Hepatocyte (in vitro differentiated cells): ENCODE results near the gene EAF1. TPM values are rescaled to one million over a fixed set of nuclear protein-coding genes. Genes with fewer than 3 reads are reported as not detected.

Source experiments
- DNase-seq: peaks from one replicate; pipeline ENCODE4 v3.0.0-alpha.2; 2016; ENCODE audit warnings: low spot score
- H2AFZ ChIP-seq: fragments of 200-600 bp; sonication (generic); 2 replicates; pipeline ENCODE4 v1.6.0; 2016; ENCODE audit warnings: antibody characterized with exemption, mild to moderate bottlenecking
- H3K27ac ChIP-seq: fragments of 200-600 bp; sonication (generic); 2 replicates; pipeline ENCODE4 v1.5.1; 2016; ENCODE audit warnings: mild to moderate bottlenecking
- H3K27me3 ChIP-seq: fragments of 200-600 bp; sonication (generic); 2 replicates; pipeline ENCODE4 v1.6.1; 2016
- H3K36me3 ChIP-seq: fragments of 200-600 bp; sonication (generic); replicated peaks from 2 replicates; pipeline ENCODE4 v1.5.1; 2016; ENCODE audit warnings: low read depth; ENCODE audit not compliant: insufficient read depth
- H3K4me1 ChIP-seq: fragments of 200-600 bp; sonication (generic); 2 replicates; pipeline ENCODE4 v1.5.1; 2016; ENCODE audit warnings: mild to moderate bottlenecking, moderate library complexity; ENCODE audit not compliant: insufficient read depth
- H3K4me2 ChIP-seq: fragments of 200-600 bp; sonication (generic); 2 replicates; pipeline ENCODE4 v1.6.0; 2016
- H3K4me3 ChIP-seq: fragments of 200-600 bp; sonication (generic); 2 replicates; pipeline ENCODE4 v1.5.1; 2016; ENCODE audit warnings: mild to moderate bottlenecking
- H3K79me2 ChIP-seq: fragments of 200-600 bp; sonication (generic); 2 replicates; pipeline ENCODE4 v1.6.0; 2017; ENCODE audit warnings: mild to moderate bottlenecking
- H3K9me2 ChIP-seq: fragments of 200-600 bp; sonication (generic); replicated peaks from 2 replicates; pipeline ENCODE4 v1.6.0; 2017; ENCODE audit warnings: mild to moderate bottlenecking; ENCODE audit not compliant: insufficient read depth
- H3K9me3 ChIP-seq: fragments of 200-600 bp; sonication (generic); 2 replicates; pipeline ENCODE4 v1.5.1; 2016; ENCODE audit warnings: low read depth, mild to moderate bottlenecking
- H4K20me1 ChIP-seq: fragments of 200-600 bp; sonication (generic); 2 replicates; pipeline ENCODE4 v1.6.0; 2016; ENCODE audit warnings: mild to moderate bottlenecking; ENCODE audit not compliant: insufficient read depth, poor library complexity, severe bottlenecking
- EZH2 ChIP-seq: fragments of 200-600 bp; sonication (generic); IDR thresholded peaks from 2 replicates; pipeline ENCODE4 v1.6.1; 2016; ENCODE audit warnings: antibody characterized with exemption, mild to moderate bottlenecking, borderline replicate concordance
- EZH2phosphoT487 ChIP-seq: fragments of 200-600 bp; sonication (generic); IDR thresholded peaks from one replicate; pipeline ENCODE4 v1.6.1; 2018; ENCODE audit warnings: antibody characterized with exemption, mild to moderate bottlenecking, low read depth, moderate library complexity; ENCODE audit not compliant: unreplicated experiment, severe bottlenecking
- WGBS: methylation state at CpG from one replicate; pipeline ENCODE4 v1.1.6; 2016; ENCODE audit warnings: low lambda C conversion rate; ENCODE audit errors: missing lambda C conversion rate; 5-methylcytosine and 5-hydroxymethylcytosine counted together
- polyA plus RNA-seq: library from polyadenylated mRNA; unstranded; fragments of >200 nt; fragmentation: Nextera tagmentation; extraction: Ambion mirVana; gene quantifications from 2 replicates; pipeline ENCODE4 v1.2.1, GENCODE V29; 2016
- total RNA-seq: library from RNA; depleted of rRNA; stranded (reverse); fragments of >200 nt; gene quantifications from 2 replicates; pipeline ENCODE4 v1.2.3, GENCODE V29; 2014
- TF ChIP-seq, protein P1 (sequence below): fragments of 200-600 bp; sonication (generic); IDR thresholded peaks from 2 replicates; pipeline ENCODE4 v1.5.1; 2016; ENCODE audit warnings: antibody characterized with exemption, mild to moderate bottlenecking; ENCODE audit not compliant: poor library complexity

Gene EAF1
- total and polyA plus RNA-seq, 2 experiments from 2014 or later: 9.2 to 28.8 TPM

DNA sequence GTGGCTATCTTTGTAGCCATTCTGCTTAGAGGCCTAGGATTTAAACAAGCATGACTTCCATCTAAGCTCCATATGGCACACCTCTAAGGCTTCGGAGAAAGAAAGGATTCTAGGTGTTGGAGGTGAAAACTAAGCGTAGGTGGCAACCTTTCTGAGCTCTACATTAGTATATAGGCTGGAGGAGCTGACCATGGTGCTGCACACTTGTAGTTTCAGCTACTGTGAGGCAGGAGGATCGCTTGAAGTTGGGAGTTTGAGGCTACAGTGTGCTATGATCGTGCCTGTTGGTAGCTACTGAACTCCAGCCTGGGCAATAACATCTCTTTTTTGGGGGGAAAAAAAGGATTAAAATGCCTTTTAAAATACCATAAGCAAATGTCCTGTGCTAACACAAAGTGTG, 7.4 kb downstream of the EAF1 start:
- DNase-seq: no peak
- 96% methylated on average over 4 of the region's 4 CpGs for WGBS
- H3K9me3 ChIP-seq: no peaks in the 10 kb centered on the region
- H3K27me3 ChIP-seq: no peaks in the 10 kb centered on the region
- H3K27ac ChIP-seq: no peak overlapping the region
- TF ChIP-seq EZH2 (no peak), EZH2phosphoT487 (no peak)
- TF ChIP-seq, protein P1, sequence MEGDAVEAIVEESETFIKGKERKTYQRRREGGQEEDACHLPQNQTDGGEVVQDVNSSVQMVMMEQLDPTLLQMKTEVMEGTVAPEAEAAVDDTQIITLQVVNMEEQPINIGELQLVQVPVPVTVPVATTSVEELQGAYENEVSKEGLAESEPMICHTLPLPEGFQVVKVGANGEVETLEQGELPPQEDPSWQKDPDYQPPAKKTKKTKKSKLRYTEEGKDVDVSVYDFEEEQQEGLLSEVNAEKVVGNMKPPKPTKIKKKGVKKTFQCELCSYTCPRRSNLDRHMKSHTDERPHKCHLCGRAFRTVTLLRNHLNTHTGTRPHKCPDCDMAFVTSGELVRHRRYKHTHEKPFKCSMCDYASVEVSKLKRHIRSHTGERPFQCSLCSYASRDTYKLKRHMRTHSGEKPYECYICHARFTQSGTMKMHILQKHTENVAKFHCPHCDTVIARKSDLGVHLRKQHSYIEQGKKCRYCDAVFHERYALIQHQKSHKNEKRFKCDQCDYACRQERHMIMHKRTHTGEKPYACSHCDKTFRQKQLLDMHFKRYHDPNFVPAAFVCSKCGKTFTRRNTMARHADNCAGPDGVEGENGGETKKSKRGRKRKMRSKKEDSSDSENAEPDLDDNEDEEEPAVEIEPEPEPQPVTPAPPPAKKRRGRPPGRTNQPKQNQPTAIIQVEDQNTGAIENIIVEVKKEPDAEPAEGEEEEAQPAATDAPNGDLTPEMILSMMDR: no peak
- no peak overlapping the region for H2AFZ ChIP-seq
- no peak overlapping the region for H3K4me3 ChIP-seq
- H3K4me1 ChIP-seq: peaks cover 3% of the 10 kb centered on the region
- no peak overlapping the region for H3K4me2 ChIP-seq
- H4K20me1 ChIP-seq: peaks cover 7% of the 10 kb centered on the region
- H3K36me3 ChIP-seq: no peaks in the 10 kb centered on the region
- peaks cover 25% of the 10 kb centered on the region for H3K79me2 ChIP-seq
- H3K9me2 ChIP-seq: no peaks in the 10 kb centered on the region

DNA sequence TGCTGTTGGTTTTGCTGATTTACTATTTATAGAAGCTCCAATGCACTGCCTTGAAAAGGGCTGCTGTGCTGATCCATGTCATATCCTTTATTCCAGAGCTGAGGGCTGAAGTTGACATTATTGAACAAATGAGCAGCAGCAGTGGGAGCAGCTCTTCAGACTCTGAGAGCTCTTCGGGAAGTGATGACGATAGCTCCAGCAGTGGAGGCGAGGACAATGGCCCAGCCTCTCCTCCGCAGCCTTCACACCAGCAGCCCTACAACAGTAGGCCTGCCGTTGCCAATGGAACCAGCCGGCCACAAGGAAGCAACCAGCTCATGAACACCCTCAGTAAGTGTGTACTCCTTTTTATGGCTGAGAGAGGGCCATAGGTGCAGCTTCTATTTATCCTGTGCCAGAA, 8.8 kb downstream of the EAF1 start:
- H2AFZ ChIP-seq: no peak overlapping the region
- TF ChIP-seq EZH2phosphoT487 (no peak), EZH2 (no peak)
- TF ChIP-seq, protein P1: no peak
- no peaks in the 10 kb centered on the region for H3K9me3 ChIP-seq
- H3K79me2 ChIP-seq: peaks cover 10% of the 10 kb centered on the region
- no peaks in the 10 kb centered on the region for H3K27me3 ChIP-seq
- H3K4me3 ChIP-seq: no peak overlapping the region
- no peaks in the 10 kb centered on the region for H3K9me2 ChIP-seq
- H3K4me1 ChIP-seq: no peaks in the 10 kb centered on the region
- H3K27ac ChIP-seq: no peak overlapping the region
- no peak for DNase-seq
- 95% methylated on average over 6 of the region's 6 CpGs for WGBS
- no peaks in the 10 kb centered on the region for H3K36me3 ChIP-seq
- peaks cover 3% of the 10 kb centered on the region for H4K20me1 ChIP-seq
- no peak overlapping the region for H3K4me2 ChIP-seq

DNA sequence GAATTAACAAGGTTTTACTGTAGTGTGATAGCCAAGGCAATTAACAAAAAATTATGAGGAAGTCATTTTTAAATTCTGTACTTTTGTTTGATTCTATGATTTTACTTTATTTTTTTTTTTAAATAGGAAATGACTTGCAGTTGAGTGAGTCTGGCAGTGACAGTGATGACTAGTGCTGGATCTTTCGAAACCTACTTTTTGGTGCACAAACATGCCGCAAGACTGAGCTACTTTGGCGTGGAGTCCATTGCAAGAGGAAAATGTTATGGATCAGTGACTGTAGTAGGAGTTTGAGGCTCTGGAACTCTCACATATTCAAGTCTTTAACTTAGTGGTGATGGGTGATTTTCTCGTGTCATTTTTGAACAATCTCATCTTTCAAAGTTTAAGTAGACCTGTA, 11.6 kb downstream of the EAF1 start:
- Histone ChIP-seq H3K9me3 (no peaks in the 10 kb centered on the region), H3K27ac (no peak overlapping the region), H3K36me3 (no peaks in the 10 kb centered on the region), H3K4me2 (no peak overlapping the region), H3K4me3 (no peak overlapping the region), H3K27me3 (no peaks in the 10 kb centered on the region), H3K79me2 (no peaks in the 10 kb centered on the region), H3K4me1 (no peaks in the 10 kb centered on the region), H3K9me2 (no peaks in the 10 kb centered on the region), H4K20me1 (no peaks in the 10 kb centered on the region), H2AFZ (no peak overlapping the region)
- 95% methylated on average over 4 of the region's 4 CpGs for WGBS
- DNase-seq: no peak
- TF ChIP-seq EZH2phosphoT487: no peak

DNA sequence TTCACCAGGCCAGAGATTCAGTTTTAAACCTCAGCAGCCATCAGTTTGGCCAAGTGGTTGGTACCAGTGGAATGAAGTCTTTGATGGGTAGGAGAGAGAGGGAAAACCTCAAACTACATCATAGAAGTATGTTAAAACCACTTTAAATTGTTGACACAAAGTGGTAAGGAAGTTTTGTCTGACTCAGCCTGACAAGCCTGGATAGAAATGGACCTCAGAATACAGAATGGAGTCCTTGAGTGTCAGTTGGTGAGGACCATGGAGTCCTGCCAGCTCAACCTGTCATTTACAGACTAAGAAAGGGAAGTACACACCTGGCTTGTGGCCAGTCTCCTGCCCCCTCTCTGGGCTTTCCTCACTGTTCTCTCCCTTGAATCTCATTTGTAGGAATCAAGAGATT, 12.1 kb downstream of the EAF1 start:
- no peak for DNase-seq
- H2AFZ ChIP-seq: no peak overlapping the region
- no peaks in the 10 kb centered on the region for H3K79me2 ChIP-seq
- H3K27me3 ChIP-seq: no peaks in the 10 kb centered on the region
- no peak overlapping the region for H3K4me3 ChIP-seq
- H3K36me3 ChIP-seq: no peaks in the 10 kb centered on the region
- no peaks in the 10 kb centered on the region for H4K20me1 ChIP-seq
- H3K27ac ChIP-seq: no peak overlapping the region
- no peak overlapping the region for H3K4me2 ChIP-seq
- H3K9me3 ChIP-seq: no peaks in the 10 kb centered on the region
- TF ChIP-seq, protein P1: no peak
- no peak for TF ChIP-seq EZH2phosphoT487
- TF ChIP-seq EZH2: no peak
- no peaks in the 10 kb centered on the region for H3K9me2 ChIP-seq
- H3K4me1 ChIP-seq: no peaks in the 10 kb centered on the region
